Measurements from ENCODE around the gene PRKCB. TPM values are rescaled to one million over a fixed set of nuclear protein-coding genes. Genes with fewer than 3 reads are reported as not detected.

PRKCB gene
- total RNA-seq, 1 donor from 2014 or later, result 24.1 TPM

DNA sequence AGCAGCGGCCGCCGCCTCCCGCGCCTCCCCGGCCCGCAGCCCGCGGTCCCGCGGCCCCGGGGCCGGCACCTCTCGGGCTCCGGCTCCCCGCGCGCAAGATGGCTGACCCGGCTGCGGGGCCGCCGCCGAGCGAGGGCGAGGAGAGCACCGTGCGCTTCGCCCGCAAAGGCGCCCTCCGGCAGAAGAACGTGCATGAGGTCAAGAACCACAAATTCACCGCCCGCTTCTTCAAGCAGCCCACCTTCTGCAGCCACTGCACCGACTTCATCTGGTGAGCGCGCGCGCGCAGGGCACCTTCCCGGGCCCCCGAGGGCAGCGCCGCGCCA lies 258 bp downstream of the PRKCB start:
- Histone ChIP-seq H3K27ac (peak overlapping the region; percentile 67), H3K27me3 (ENCODE audit: low read depth) (peaks cover 28% of the 10 kb centered on the region), H3K9me3 (no peaks in the 10 kb centered on the region), H3K4me3 (peak overlapping the region; percentile 64), H3K4me1 (peaks cover 9% of the 10 kb centered on the region), H3K36me3 (no peaks in the 10 kb centered on the region)
- DNase-seq (peak; percentile 49), ATAC-seq (no peak)
- TF ChIP-seq, protein P1, sequence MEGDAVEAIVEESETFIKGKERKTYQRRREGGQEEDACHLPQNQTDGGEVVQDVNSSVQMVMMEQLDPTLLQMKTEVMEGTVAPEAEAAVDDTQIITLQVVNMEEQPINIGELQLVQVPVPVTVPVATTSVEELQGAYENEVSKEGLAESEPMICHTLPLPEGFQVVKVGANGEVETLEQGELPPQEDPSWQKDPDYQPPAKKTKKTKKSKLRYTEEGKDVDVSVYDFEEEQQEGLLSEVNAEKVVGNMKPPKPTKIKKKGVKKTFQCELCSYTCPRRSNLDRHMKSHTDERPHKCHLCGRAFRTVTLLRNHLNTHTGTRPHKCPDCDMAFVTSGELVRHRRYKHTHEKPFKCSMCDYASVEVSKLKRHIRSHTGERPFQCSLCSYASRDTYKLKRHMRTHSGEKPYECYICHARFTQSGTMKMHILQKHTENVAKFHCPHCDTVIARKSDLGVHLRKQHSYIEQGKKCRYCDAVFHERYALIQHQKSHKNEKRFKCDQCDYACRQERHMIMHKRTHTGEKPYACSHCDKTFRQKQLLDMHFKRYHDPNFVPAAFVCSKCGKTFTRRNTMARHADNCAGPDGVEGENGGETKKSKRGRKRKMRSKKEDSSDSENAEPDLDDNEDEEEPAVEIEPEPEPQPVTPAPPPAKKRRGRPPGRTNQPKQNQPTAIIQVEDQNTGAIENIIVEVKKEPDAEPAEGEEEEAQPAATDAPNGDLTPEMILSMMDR (IDR thresholded peaks at IDR 0.05), result no peak
- intact Hi-C loops (cut with DNase I), result no loop called here

DNA sequence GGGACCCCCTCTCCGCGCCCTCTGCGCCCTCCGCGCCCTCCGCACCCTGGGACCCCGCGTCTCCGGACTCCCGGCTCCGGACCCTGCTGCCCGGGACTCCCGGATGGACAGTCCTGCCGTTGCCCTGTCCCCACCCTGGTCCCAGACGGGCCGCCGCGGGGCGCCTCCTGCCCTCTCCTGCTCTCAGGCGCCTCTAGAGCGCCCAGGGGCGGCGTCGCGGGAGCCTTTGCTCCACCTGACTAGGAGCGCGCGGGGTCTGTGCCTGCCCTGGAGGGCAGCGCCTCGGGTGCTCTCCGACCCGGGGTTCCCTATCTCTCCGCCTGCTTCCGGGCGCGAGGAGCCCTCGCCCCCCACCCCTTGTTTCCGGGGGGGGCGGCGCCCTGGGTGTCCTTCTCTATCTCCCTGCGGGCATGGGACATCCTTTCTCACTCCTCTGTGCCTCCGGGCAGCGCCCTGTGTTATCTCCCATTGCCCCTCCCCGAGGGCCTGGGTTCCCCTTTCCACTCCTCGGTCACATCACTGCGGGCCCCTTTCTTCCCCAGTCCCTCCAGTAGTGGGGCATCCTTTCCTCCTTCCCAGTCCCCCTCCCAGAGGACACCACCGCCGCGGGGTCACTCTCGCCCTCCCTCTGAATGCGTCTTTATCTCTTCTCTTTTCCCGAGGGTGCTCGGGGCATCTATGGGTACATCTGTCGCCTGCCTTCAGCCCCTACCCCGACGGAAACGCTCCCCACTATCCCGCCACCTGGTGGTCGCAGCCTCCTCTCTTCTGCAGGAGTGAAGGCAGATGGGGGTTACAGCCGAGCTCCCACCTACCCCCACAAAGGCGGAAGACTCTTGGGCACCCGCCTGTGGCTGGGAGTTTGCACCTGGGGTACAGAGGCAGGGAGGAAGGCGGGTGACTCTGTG lies 875 bp downstream of the PRKCB start:
- Histone ChIP-seq H3K9me3 (no peaks in the 10 kb centered on the region), H3K27ac (peak overlapping the region; percentile 67), H3K4me1 (peaks cover 9% of the 10 kb centered on the region), H3K36me3 (no peaks in the 10 kb centered on the region), H3K4me3 (peak overlapping the region; percentile 64), H3K27me3 (ENCODE audit: low read depth) (peaks cover 28% of the 10 kb centered on the region)
- intact Hi-C loops (cut with DNase I), result no loop called here
- ATAC-seq, result peak; percentile 39 to 65
- peak; percentile 67 for DNase-seq
- TF ChIP-seq, protein P1 (IDR thresholded peaks at IDR 0.05), result no peak

DNA sequence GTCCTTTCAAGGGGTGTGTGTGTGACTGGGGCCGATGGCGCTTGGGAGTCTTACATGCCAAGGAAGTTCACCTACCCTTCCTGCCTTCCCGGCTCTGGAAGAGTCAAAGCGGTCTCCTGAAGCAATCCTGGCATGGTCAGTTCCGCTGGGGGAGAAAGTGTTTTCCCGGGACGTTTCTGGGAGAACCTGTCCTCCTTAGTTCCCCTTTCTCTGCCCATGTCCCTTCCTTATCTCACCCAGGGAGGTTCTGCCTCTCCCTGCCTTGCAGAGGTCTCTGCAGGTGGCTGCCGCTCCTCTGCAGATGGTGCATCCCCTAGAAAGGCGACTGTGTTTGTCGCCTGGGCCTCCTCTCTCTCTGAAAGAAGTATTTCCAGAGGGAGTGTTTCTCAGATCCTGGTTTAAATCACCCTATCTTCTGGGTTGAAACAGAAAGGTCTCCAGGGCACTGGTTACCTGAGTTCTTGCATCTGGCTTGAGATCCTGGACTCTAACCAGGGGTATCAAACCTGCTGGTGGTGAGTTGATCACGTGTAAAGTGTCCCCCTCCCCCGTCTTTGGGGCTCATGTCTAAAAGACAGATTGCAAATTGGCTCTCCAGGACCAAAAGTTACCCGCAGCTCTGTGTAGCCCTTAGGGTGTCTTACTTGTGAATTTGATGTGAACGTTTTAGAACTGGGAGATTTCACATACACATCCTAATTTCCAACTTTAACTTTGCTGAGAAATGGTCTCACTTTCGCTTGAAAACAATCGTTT lies 1.9 kb downstream of the PRKCB start:
- TF ChIP-seq, protein P1 (IDR thresholded peaks at IDR 0.05), result no peak
- intact Hi-C loops (cut with DNase I), result no loop called here
- ATAC-seq (no peak), DNase-seq (no peak)
- Histone ChIP-seq H3K4me1 (peaks cover 9% of the 10 kb centered on the region), H3K27ac (no peak overlapping the region), H3K36me3 (no peaks in the 10 kb centered on the region), H3K9me3 (no peaks in the 10 kb centered on the region), H3K4me3 (peak overlapping the region; percentile 64), H3K27me3 (ENCODE audit: low read depth) (peaks cover 28% of the 10 kb centered on the region)

DNA sequence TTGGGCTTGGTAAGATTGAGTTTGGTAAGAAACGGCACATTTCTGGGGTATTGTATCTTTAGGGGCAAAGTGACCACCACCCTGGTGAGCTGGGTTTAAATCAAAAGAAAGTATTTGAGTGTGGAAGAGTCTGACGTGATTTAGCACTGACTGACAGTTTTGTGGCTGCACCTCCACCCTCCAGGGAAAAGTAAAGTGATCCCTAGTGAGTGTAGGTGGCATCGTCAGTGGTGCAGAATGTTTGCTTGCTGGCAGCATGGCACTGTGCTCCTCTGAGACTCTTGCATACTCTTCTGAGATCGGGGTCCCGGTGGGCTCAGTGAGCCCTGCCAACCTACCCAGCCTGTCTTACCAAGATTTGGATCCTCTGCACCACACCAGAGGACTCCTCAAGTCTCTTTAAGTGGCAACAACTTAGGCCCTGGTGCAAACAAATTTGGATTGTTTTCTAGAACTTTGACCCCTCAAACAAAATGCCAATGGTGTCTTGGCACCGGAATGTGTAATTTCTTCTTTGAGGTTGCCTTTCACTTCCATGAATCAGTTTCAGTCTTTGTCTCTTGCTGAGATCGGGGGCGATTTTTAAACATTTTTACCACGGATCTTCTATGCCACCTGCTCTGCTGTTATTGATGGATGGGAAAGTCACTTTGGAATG lies 2.8 kb downstream of the PRKCB start:
- DNase-seq (no peak), ATAC-seq (no peak)
- H3K27ac ChIP-seq, result no peak overlapping the region
- H3K27me3 ChIP-seq (ENCODE audit: low read depth), result peaks cover 28% of the 10 kb centered on the region
- H3K36me3 ChIP-seq, result no peaks in the 10 kb centered on the region
- no peaks in the 10 kb centered on the region for H3K9me3 ChIP-seq
- peaks cover 9% of the 10 kb centered on the region for H3K4me1 ChIP-seq
- H3K4me3 ChIP-seq, result no peak overlapping the region
- intact Hi-C loops (cut with DNase I), result no loop called here
- TF ChIP-seq, protein P1 (IDR thresholded peaks at IDR 0.05), result no peak

DNA sequence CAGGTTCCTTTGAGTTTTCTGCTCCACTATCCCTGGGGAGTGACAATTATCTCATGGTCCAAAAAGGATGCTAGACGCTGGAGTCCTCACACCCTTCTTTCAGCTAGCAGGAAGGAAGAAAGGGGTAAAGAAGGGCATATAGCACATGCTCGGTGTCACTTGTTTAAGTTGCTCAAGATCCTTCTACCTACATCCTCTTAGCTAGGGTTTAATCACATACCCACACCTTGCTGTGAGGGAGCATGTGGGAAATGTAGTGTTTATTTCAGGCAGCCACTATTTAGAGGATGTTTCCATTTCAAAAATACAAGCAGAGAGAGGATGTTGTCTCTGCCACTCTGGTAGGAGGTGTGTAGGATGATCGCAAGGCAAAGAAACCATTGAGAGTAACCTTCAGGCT lies 4.5 kb downstream of the PRKCB start:
- Histone ChIP-seq H3K9me3 (no peaks in the 10 kb centered on the region), H3K4me1 (peaks cover 9% of the 10 kb centered on the region), H3K27ac (no peak overlapping the region), H3K27me3 (ENCODE audit: low read depth) (peaks cover 23% of the 10 kb centered on the region), H3K36me3 (no peaks in the 10 kb centered on the region), H3K4me3 (no peak overlapping the region)
- DNase-seq (no peak), ATAC-seq (no peak)
- intact Hi-C loops (cut with DNase I), result no loop called here
- TF ChIP-seq, protein P1 (IDR thresholded peaks at IDR 0.05), result no peak
